ENCODE results near the gene KCNH3.
A peak's percentile ranks its signal among the peaks of the same experiment; 100 is the strongest.
"Not testable (repeated sequence)": the region's sequence is repeated elsewhere in the genome, so short reads cannot be mapped to it uniquely, and the experiment has no call there.

Gene KCNH3

GRCh38 chr12:49531745-49532144, 7.1 kb upstream of the KCNH3 start:
- no peak for DNase-seq

GRCh38 chr12:49533331-49533730, 5.5 kb upstream of the KCNH3 start:
- no peak for DNase-seq

GRCh38 chr12:49534122-49534521, 4.7 kb upstream of the KCNH3 start:
- not testable (repeated sequence) for DNase-seq

GRCh38 chr12:49534731-49535278, 4.0 kb upstream of the KCNH3 start:
- DNase-seq = no peak

- DNase-seq = no peak
Measured at GRCh38 chr12:49535921-49536525, 2.8 kb upstream of the KCNH3 start.

GRCh38 chr12:49536526-49537071, 2.2 kb upstream of the KCNH3 start:
- DNase-seq = peak; percentile 4

GRCh38 chr12:49537231-49537751, 1.5 kb upstream of the KCNH3 start:
- no peak for DNase-seq

GRCh38 chr12:49537752-49538509, 899 bp upstream of the KCNH3 start:
- no peak for DNase-seq

- no peak for DNase-seq
Measured at GRCh38 chr12:49539406-49540228, 787 bp downstream of the KCNH3 start.

GRCh38 chr12:49540229-49541139, 1.7 kb downstream of the KCNH3 start:
- DNase-seq = no peak

- DNase-seq = no peak
Measured at GRCh38 chr12:49541140-49541861, 2.5 kb downstream of the KCNH3 start.

GRCh38 chr12:49541911-49542505, 3.2 kb downstream of the KCNH3 start:
- DNase-seq = no peak

GRCh38 chr12:49542592-49543160, 3.8 kb downstream of the KCNH3 start:
- no peak for DNase-seq

GRCh38 chr12:49543221-49543913, 4.5 kb downstream of the KCNH3 start:
- DNase-seq = no peak

GRCh38 chr12:49543914-49544815, 5.3 kb downstream of the KCNH3 start:
- no peak for DNase-seq

- DNase-seq = no peak
Measured at GRCh38 chr12:49545815-49546214, 7.0 kb downstream of the KCNH3 start.

GRCh38 chr12:49546481-49546880, 7.7 kb downstream of the KCNH3 start:
- DNase-seq = no peak

- no peak for DNase-seq
Measured at GRCh38 chr12:49547090-49547690, 8.4 kb downstream of the KCNH3 start.

All from inflammatory macrophage treated with lipopolysaccharide for 4 hours (primary cell).